ENCODE data around the gene ASZ1.

Gene ASZ1

GRCh38 chr7:117384688-117385362, 42.5 kb downstream of the ASZ1 start:
- DNase-seq (ENCODE audit: low read depth) = no peak
- TF ChIP-seq POLR2A (IDR thresholded peaks at IDR 0.05; ENCODE audit: extremely low read depth, insufficient read length) (no peak), MYC (IDR thresholded peaks at IDR 0.05; ENCODE audit: low read depth, low read length) (no peak), CTCF (IDR thresholded peaks at IDR 0.05; ENCODE audit: low read depth, low read length) (no peak), MAX (IDR thresholded peaks at IDR 0.05; ENCODE audit: low read depth, low read length) (no peak)
- no peak overlapping the region for H3K4me3 ChIP-seq (ENCODE audit: low read depth, low read length)

- no peak for DNase-seq (ENCODE audit: low read depth)
- H3K4me3 ChIP-seq (ENCODE audit: low read depth, low read length) = no peak overlapping the region
- no peak for TF ChIP-seq POLR2A (IDR thresholded peaks at IDR 0.05; ENCODE audit: extremely low read depth, insufficient read length)
- no peak for TF ChIP-seq CTCF (IDR thresholded peaks at IDR 0.05; ENCODE audit: low read depth, low read length)
- no peak for TF ChIP-seq MYC (IDR thresholded peaks at IDR 0.05; ENCODE audit: low read depth, low read length)
Measured at GRCh38 chr7:117383483-117384189, 43.7 kb downstream of the ASZ1 start.

GRCh38 chr7:117383046-117383445, 44.2 kb downstream of the ASZ1 start:
- H3K4me3 ChIP-seq (ENCODE audit: low read depth, low read length) = no peak overlapping the region
- no peak for TF ChIP-seq MYC (IDR thresholded peaks at IDR 0.05; ENCODE audit: low read depth, low read length)
- no peak for TF ChIP-seq POLR2A (IDR thresholded peaks at IDR 0.05; ENCODE audit: extremely low read depth, insufficient read length)
- no peak for TF ChIP-seq MAX (IDR thresholded peaks at IDR 0.05; ENCODE audit: low read depth, low read length)
- no peak for TF ChIP-seq CTCF (IDR thresholded peaks at IDR 0.05; ENCODE audit: low read depth, low read length)

GRCh38 chr7:117381362-117381761, 45.9 kb downstream of the ASZ1 start:
- no peak for DNase-seq (ENCODE audit: low read depth)
- TF ChIP-seq MYC (IDR thresholded peaks at IDR 0.05; ENCODE audit: low read depth, low read length) (no peak), MAX (IDR thresholded peaks at IDR 0.05; ENCODE audit: low read depth, low read length) (no peak), POLR2A (IDR thresholded peaks at IDR 0.05; ENCODE audit: extremely low read depth, insufficient read length) (no peak)
- H3K4me3 ChIP-seq (ENCODE audit: low read depth, low read length) = no peak overlapping the region

More at GRCh38 chr7:117383046-117383445, 44.2 kb downstream of the ASZ1 start:
- no peak for DNase-seq (ENCODE audit: low read depth)

- TF ChIP-seq CTCF (IDR thresholded peaks at IDR 0.05; ENCODE audit: low read depth, low read length) = no peak
- TF ChIP-seq POLR2A (IDR thresholded peaks at IDR 0.05; ENCODE audit: extremely low read depth, insufficient read length) = no peak
Measured at GRCh38 chr7:117375380-117375779, 51.9 kb downstream of the ASZ1 start.

GRCh38 chr7:117372073-117372472, 55.2 kb downstream of the ASZ1 start:
- H3K4me3 ChIP-seq (ENCODE audit: low read depth, low read length) = no peak overlapping the region
- TF ChIP-seq MAX (IDR thresholded peaks at IDR 0.05; ENCODE audit: low read depth, low read length) (no peak), CTCF (IDR thresholded peaks at IDR 0.05; ENCODE audit: low read depth, low read length) (no peak), MYC (IDR thresholded peaks at IDR 0.05; ENCODE audit: low read depth, low read length) (no peak), POLR2A (IDR thresholded peaks at IDR 0.05; ENCODE audit: extremely low read depth, insufficient read length) (no peak)
- no peak for DNase-seq (ENCODE audit: low read depth)

More at GRCh38 chr7:117375380-117375779, 51.9 kb downstream of the ASZ1 start:
- no peak overlapping the region for H3K4me3 ChIP-seq (ENCODE audit: low read depth, low read length)
- no peak for DNase-seq (ENCODE audit: low read depth)

Measured in NB4 (cell line).